HG02642 (cell line): Measurements from ENCODE around the gene LTN1.
"Not testable (repeated sequence)": the region's sequence is repeated elsewhere in the genome, so short reads cannot be mapped to it uniquely, and the experiment has no call there.

ENCODE experiments used
- ATAC-seq: cut with Tn5 transposase; IDR thresholded peaks from one replicate; pipeline ENCODE4 v1.9.1; 2021; ENCODE audit warnings: mild to moderate bottlenecking; ENCODE audit not compliant: unreplicated experiment, poor library complexity

LTN1 gene

GRCh38 chr21:28936036-28936435, 56.6 kb downstream of the LTN1 start:
- no peak for ATAC-seq

GRCh38 chr21:28932717-28933116, 60.0 kb downstream of the LTN1 start:
- no peak for ATAC-seq

- ATAC-seq, result not testable (repeated sequence)
These were observed 60.8 kb downstream of the LTN1 start for GRCh38 chr21:28931708-28932372.

- no peak for ATAC-seq
These were observed 63.9 kb downstream of the LTN1 start for GRCh38 chr21:28928578-28929420.

GRCh38 chr21:28927130-28927529, 65.5 kb downstream of the LTN1 start:
- ATAC-seq, result no peak

GRCh38 chr21:28923439-28923975, 69.2 kb downstream of the LTN1 start:
- ATAC-seq, result no peak

GRCh38 chr21:28922368-28922767, 70.3 kb downstream of the LTN1 start:
- ATAC-seq, result no peak

- ATAC-seq, result no peak
These were observed 76.4 kb downstream of the LTN1 start for GRCh38 chr21:28916150-28916893.

- ATAC-seq, result no peak
These were observed 79.6 kb downstream of the LTN1 start for GRCh38 chr21:28913071-28913470.

- no peak for ATAC-seq
These were observed 82.3 kb downstream of the LTN1 start for GRCh38 chr21:28910280-28910887.

- ATAC-seq, result no peak
These were observed 84.3 kb downstream of the LTN1 start for GRCh38 chr21:28908351-28908750.

- ATAC-seq, result no peak
These were observed 85.8 kb downstream of the LTN1 start for GRCh38 chr21:28906841-28907240.

- no peak for ATAC-seq
These were observed 86.4 kb downstream of the LTN1 start for GRCh38 chr21:28906236-28906635.

- ATAC-seq, result no peak
These were observed 87.7 kb downstream of the LTN1 start for GRCh38 chr21:28904961-28905435.

- no peak for ATAC-seq
These were observed 89.2 kb downstream of the LTN1 start for GRCh38 chr21:28903448-28903847.

GRCh38 chr21:28900481-28900880, 92.2 kb downstream of the LTN1 start:
- no peak for ATAC-seq

GRCh38 chr21:28899744-28900143, 92.9 kb downstream of the LTN1 start:
- no peak for ATAC-seq

- no peak for ATAC-seq
These were observed 93.5 kb downstream of the LTN1 start for GRCh38 chr21:28899220-28899619.

- no peak for ATAC-seq
These were observed 99.0 kb downstream of the LTN1 start for GRCh38 chr21:28893687-28894086.
